MM.1S (cell line): ENCODE measurements around the gene ANKMY1.

Experiments
- DNase-seq: peaks from one replicate; pipeline ENCODE4 v3.0.0-alpha.2; 2015
- H2AFZ ChIP-seq: fragments of 300-600 bp; sonication (generic); 2 replicates; pipeline ENCODE4 v1.6.0; 2016; ENCODE audit warnings: antibody characterized with exemption, low read length
- H3F3A ChIP-seq: fragments of 300-600 bp; sonication (generic); 2 replicates; pipeline ENCODE4 v1.6.1; 2016; ENCODE audit warnings: mild to moderate bottlenecking, antibody characterized with exemption, low read length, moderate library complexity, mixed read lengths; ENCODE audit not compliant: insufficient read depth
- H3K27ac ChIP-seq: fragments of 300-600 bp; sonication (generic); 2 replicates; pipeline ENCODE4 v1.5.1; 2016; ENCODE audit warnings: mild to moderate bottlenecking, low read length
- H3K27me3 ChIP-seq: fragments of 300-600 bp; sonication (generic); replicated peaks from 2 replicates; pipeline ENCODE4 v1.6.0; 2016; ENCODE audit warnings: low read length; ENCODE audit not compliant: insufficient read depth
- H3K36me3 ChIP-seq: fragments of 300-600 bp; sonication (generic); replicated peaks from 2 replicates; pipeline ENCODE4 v1.6.1; 2016; ENCODE audit warnings: mild to moderate bottlenecking, low read length, mixed read lengths; ENCODE audit not compliant: insufficient read depth
- H3K4me1 ChIP-seq: fragments of 300-600 bp; sonication (generic); 2 replicates; pipeline ENCODE4 v1.6.1; 2016; ENCODE audit warnings: low read length, mixed read lengths
- H3K4me2 ChIP-seq: fragments of 300-600 bp; sonication (generic); 2 replicates; pipeline ENCODE4 v1.6.0; 2016; ENCODE audit warnings: low read depth, low read length
- H3K4me3 ChIP-seq: fragments of 300-600 bp; sonication (generic); 2 replicates; pipeline ENCODE4 v1.5.1; 2016; ENCODE audit warnings: low read length, mixed read lengths
- H3K79me2 ChIP-seq: fragments of 300-600 bp; sonication (generic); 2 replicates; pipeline ENCODE4 v1.6.1; 2016; ENCODE audit warnings: mixed run types, low read length, mixed read lengths
- H3K9ac ChIP-seq: fragments of 300-600 bp; sonication (generic); 2 replicates; pipeline ENCODE4 v1.6.1; 2016; ENCODE audit warnings: low read length, mixed read lengths
- H3K9me2 ChIP-seq: fragments of 300-600 bp; sonication (generic); replicated peaks from 2 replicates; pipeline ENCODE4 v1.6.1; 2016; ENCODE audit warnings: mild to moderate bottlenecking, low read length, mixed read lengths; ENCODE audit not compliant: insufficient read depth
- H3K9me3 ChIP-seq: fragments of 300-600 bp; sonication (generic); replicated peaks from 2 replicates; pipeline ENCODE4 v1.6.1; 2016; ENCODE audit warnings: mild to moderate bottlenecking, low read length, mixed read lengths; ENCODE audit not compliant: insufficient read depth
- H4K20me1 ChIP-seq: fragments of 300-600 bp; sonication (generic); 2 replicates; pipeline ENCODE4 v1.6.1; 2016; ENCODE audit warnings: mild to moderate bottlenecking, low read length, moderate library complexity, mixed read lengths; ENCODE audit not compliant: insufficient read depth
- CTCF ChIP-seq: fragments of 300-600 bp; sonication (generic); IDR thresholded peaks from 2 replicates; pipeline ENCODE4 v1.5.1; 2016; ENCODE audit warnings: antibody characterized with exemption, low read length, mixed read lengths
- EZH2 ChIP-seq: fragments of 300-600 bp; sonication (generic); optimal IDR thresholded peaks from 2 replicates; pipeline ENCODE3; 2017; ENCODE audit warnings: low read depth, mild to moderate bottlenecking, antibody characterized with exemption, low read length, mixed read lengths
- EZH2phosphoT487 ChIP-seq: fragments of 300-600 bp; sonication (generic); IDR thresholded peaks from 2 replicates; pipeline ENCODE4 v1.6.1; 2018; ENCODE audit warnings: antibody characterized with exemption, low read length

The ANKMY1 gene

GRCh38 chr2:240469740-240470139 is 88.0 kb downstream of the ANKMY1 start:
- no peaks in the 10 kb centered on the region for H3K4me1 ChIP-seq
- no peak for TF ChIP-seq CTCF
- TF ChIP-seq EZH2phosphoT487: no peak
- no peak for TF ChIP-seq EZH2
- no peak overlapping the region for H3K27ac ChIP-seq
- no peaks in the 10 kb centered on the region for H3K36me3 ChIP-seq
- DNase-seq: no peak
- H3K79me2 ChIP-seq: no peaks in the 10 kb centered on the region
- H3K4me3 ChIP-seq: no peak overlapping the region
- no peaks in the 10 kb centered on the region for H3F3A ChIP-seq
- no peaks in the 10 kb centered on the region for H3K9me3 ChIP-seq
- no peak overlapping the region for H2AFZ ChIP-seq
- no peaks in the 10 kb centered on the region for H3K9me2 ChIP-seq
- no peak overlapping the region for H3K4me2 ChIP-seq
- H3K9ac ChIP-seq: no peak overlapping the region
- H4K20me1 ChIP-seq: no peaks in the 10 kb centered on the region
- H3K27me3 ChIP-seq: no peaks in the 10 kb centered on the region

GRCh38 chr2:240469239-240469636 is 88.5 kb downstream of the ANKMY1 start:
- TF ChIP-seq EZH2: no peak
- TF ChIP-seq EZH2phosphoT487: no peak
- Histone ChIP-seq H3K27me3 (no peaks in the 10 kb centered on the region), H3K27ac (no peak overlapping the region), H3K9me2 (no peaks in the 10 kb centered on the region), H3K79me2 (no peaks in the 10 kb centered on the region), H2AFZ (no peak overlapping the region), H3K4me3 (no peak overlapping the region), H4K20me1 (no peaks in the 10 kb centered on the region), H3F3A (no peaks in the 10 kb centered on the region), H3K4me2 (no peak overlapping the region), H3K36me3 (no peaks in the 10 kb centered on the region), H3K4me1 (no peaks in the 10 kb centered on the region), H3K9me3 (no peaks in the 10 kb centered on the region), H3K9ac (no peak overlapping the region)
- no peak for DNase-seq

- TF ChIP-seq CTCF: no peak
- H3K9me2 ChIP-seq: no peaks in the 10 kb centered on the region
Measured at GRCh38 chr2:240468303-240469238, 89.2 kb downstream of the ANKMY1 start.

More at GRCh38 chr2:240468303-240469238, 89.2 kb downstream of the ANKMY1 start:
- no peaks in the 10 kb centered on the region for H3K27me3 ChIP-seq
- H3K4me3 ChIP-seq: no peak overlapping the region
- no peaks in the 10 kb centered on the region for H4K20me1 ChIP-seq
- no peak overlapping the region for H3K9ac ChIP-seq
- no peaks in the 10 kb centered on the region for H3K36me3 ChIP-seq
- no peak overlapping the region for H2AFZ ChIP-seq
- H3F3A ChIP-seq: no peaks in the 10 kb centered on the region
- no peaks in the 10 kb centered on the region for H3K9me3 ChIP-seq
- H3K79me2 ChIP-seq: no peaks in the 10 kb centered on the region
- DNase-seq: no peak
- no peak overlapping the region for H3K27ac ChIP-seq
- H3K4me2 ChIP-seq: no peak overlapping the region
- H3K4me1 ChIP-seq: no peaks in the 10 kb centered on the region
